Fibroblast of peridontal ligament (primary cell): ENCODE results near the gene HELT.

Experiments used
- DNase-seq: peaks from one replicate; pipeline ENCODE4 v3.0.0-alpha.2; 2010; ENCODE audit errors: extremely low read depth

The HELT gene

DNA sequence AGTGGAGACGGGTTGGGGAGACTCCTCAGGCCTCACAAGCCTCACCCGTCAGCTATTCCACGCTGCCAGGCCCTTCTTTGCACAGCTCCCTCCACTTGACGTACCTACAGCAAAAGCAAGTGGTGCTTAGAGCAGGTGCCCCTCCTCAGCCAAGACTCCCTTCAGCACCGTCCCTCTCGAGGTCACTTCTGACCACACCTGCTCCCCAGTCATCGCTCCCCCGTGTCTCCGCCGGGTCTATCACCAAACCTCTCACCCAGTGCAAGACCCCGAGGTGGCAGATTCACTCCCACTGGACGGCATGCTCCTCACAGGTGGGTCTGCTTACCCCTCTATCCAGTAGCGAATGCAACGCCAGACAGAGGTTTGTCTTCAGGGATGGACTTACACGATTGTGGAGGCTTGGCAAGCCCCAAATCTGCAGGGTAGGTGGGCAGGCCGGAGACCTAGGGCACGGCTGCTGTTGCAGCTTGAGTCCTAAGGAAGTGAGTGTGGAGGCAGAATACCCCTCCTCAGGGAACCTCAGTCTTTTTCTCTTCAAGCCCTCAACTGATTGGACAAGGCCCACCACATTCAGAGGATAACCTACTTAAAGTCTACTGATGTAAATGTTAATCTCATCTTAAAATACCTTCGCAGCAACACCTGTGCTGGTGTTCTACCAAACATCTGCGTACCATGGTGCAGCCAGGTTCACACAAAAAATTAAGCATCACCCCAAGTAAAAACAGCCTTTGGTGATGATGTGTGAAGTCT, 14.5 kb upstream of the HELT start:
- no peak for DNase-seq

GRCh38 chr4:185004562-185005218, 13.6 kb upstream of the HELT start:
- no peak for DNase-seq

DNA sequence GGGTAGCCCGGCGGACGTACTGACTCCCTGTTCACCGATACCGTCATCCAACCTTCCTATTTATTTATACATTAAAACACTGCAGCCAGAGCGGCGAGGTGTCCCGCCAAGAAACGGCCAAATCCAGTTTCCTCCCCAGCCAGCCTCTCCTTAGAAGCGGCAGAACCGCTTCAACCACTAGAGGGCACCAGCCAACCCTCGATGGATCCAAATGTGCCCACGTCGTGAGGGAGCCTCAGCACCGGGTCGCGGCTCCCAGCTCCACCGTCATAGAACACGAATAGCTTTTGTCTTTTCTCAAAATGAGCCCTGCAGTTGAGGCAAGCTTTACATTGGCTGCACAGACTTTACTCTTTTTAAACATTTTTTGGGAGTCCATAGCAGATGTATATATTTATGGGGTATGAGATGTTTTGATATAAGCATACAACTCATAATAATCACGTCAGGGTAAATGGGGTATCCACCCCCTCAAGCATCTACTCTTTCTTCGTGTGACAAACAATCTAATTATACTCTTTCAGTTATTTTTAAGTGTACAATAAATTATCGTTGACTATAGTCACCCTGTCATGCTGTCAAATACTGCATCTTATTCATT, 13.0 kb upstream of the HELT start:
- peak; percentile 73 for DNase-seq

DNA sequence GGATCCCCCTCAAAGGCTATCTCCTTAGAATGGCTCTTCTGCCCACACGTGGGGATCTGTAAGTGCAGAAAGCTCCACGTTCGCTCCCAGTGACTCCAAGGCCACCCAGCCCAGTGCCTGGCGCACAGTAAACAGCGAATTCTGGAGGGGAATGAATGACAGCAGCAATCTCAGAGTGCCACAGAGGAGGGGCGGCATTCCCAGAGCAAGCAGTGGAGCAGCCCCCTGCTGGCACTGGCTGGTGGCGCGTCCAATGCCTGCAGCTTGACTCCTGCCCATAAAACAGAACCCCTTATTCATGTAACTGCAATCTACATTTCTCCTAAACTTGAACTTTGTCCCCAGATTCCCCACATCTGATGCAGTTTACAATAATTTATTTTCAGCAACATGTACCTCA, 6.9 kb upstream of the HELT start:
- DNase-seq: no peak

- no peak for DNase-seq
Measured at GRCh38 chr4:185013417-185014125, 4.7 kb upstream of the HELT start.

GRCh38 chr4:185015108-185015507, 3.2 kb upstream of the HELT start:
- DNase-seq: no peak

- no peak for DNase-seq
Measured at GRCh38 chr4:185016101-185016940, 2.0 kb upstream of the HELT start.

DNA sequence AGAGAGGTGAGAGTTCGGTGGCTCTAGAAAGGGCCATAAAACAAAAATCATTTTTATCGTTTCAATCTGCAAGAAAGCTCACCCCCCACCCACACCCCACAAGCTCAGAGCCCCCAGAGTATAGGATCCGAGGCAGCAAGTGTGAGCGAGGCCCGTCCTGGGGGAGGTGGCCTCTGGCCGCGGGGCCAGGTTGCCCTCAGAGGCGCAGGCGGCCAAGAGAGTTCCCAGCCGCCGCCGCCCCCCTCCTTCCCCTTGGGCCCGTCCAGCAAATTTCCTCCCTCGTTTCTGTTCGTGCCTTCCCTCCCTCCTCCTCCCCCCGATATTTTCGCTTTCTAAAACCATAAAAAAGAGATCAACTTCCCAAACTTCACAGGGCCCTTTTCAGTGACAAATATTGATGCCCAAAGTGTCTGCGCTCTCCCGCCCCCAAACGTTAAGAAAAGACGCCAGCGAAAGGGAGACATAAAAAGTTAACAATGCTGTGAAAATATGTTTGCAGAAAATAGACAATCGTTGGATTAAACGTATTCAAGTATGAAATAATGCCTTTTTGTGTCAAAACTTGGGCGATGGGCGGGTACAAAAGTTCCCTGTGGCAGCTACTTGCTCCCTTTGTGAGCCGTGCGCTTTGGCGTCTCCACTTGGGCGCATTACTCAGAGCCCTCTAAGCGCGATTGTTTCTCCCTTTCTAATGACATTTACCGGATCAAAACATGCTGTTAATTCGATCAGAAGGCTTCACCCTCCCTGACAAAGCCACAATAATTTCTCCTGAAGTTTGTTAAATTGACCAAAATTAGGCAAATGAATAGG, 1.1 kb upstream of the HELT start:
- peak; percentile 40 for DNase-seq

DNA sequence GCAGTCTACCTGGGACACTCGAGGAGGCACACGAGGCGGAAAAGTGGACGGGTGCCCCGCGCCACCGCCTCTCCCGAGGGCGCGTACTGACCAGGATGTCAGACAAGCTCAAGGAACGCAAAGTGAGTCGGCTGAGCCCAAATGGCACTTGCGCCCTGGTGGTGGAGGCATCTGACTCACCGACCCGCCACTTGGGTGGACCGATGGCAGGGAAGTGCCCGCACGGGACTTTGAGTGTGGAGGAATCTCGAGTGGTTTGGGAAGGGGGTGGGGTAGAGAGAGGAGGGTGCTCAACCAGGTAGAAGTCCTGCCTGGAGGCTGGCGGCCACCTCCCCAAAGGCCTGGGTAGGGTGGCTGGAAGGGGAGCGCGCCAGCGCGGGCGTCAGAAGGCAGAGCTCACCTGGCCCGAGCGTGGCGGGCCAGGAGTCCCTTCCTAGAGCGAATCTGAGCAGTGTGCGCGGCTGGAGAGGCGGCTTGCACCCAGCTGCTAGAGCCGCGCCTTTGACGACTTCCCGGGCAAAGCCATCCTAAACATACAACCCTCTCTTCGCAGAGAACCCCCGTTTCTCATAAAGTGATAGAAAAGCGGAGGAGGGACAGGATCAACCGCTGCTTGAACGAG, 655 bp downstream of the HELT start:
- DNase-seq: no peak

GRCh38 chr4:185019456-185020292, 1.4 kb downstream of the HELT start:
- no peak for DNase-seq

DNA sequence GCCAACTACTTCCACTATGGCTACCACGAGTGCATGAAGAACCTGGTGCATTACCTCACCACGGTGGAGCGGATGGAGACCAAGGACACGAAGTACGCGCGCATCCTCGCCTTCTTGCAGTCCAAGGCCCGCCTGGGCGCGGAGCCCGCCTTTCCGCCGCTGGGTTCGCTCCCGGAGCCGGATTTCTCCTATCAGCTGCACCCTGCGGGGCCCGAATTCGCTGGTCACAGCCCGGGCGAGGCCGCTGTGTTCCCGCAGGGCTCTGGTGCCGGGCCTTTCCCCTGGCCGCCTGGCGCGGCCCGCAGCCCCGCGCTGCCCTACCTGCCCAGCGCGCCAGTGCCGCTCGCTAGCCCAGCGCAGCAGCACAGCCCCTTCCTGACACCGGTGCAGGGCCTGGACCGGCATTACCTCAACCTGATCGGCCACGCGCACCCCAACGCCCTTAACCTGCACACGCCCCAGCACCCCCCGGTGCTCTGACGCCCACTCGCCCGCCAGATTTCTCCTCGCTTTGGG, 2.1 kb downstream of the HELT start:
- DNase-seq: no peak

DNA sequence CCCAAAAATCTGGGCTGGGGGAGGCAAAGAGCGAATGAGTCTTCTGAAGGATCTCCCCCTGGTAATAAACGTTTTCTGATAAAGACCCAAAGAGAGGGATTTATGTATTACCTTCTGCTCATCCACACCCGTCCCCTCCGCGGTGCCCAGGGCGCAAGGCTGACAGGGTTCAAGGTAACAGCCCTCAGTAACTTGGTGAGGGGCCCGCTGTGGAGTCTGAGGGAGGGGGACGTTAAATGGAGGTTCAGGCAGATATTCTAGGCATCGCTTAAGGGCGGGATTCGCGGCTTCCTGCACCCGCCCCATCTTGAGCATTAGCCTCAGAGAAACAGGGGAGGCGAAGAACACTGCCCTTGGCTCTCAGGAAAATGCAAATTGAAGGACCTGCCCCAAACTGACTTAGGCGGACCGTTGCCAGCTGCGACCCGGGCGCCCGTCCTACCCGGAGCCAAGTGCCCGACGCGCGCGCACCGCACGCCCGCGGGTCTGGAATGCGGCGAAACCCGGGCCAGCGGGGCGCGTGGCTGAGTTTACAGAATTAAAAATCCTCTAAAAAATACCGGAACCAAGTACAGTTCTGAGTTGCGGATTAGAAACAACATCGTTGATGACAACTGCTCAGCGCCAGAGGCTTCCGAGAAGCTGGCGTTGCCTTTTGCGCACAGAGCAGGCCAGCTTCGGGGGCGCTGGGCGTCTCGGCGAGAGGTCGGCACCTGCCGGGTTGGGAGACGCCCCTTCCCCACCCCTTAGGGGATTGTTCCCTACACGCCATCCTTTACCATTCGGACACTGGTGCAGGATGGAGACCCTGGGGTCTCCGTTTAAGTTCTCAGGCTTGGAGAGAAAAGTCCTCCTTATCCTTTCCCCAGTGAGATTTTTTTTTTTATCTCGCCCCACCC, 2.8 kb downstream of the HELT start:
- DNase-seq: no peak

- DNase-seq: no peak
Measured at GRCh38 chr4:185023471-185023870, 5.2 kb downstream of the HELT start.

DNA sequence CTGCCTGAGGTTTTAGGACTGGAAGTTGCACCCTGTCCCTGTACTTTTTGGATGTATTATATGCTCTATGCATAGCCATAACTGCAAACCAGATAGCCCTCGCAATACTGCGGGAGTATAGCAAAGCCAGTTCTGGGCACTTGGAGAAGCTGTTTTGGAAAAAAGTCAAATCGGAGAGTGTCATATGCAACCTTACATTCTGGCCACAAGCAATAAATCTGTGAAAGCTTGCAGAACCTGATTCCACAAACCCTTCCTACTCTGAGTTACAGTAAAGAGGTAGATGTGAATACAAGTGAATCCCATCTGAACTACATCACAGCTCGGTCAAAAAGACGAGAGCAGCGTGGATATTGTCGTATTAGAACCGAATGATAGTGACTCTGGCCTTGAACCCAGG, 10.3 kb downstream of the HELT start:
- DNase-seq: no peak

GRCh38 chr4:185031611-185032010, 13.3 kb downstream of the HELT start:
- DNase-seq: no peak

DNA sequence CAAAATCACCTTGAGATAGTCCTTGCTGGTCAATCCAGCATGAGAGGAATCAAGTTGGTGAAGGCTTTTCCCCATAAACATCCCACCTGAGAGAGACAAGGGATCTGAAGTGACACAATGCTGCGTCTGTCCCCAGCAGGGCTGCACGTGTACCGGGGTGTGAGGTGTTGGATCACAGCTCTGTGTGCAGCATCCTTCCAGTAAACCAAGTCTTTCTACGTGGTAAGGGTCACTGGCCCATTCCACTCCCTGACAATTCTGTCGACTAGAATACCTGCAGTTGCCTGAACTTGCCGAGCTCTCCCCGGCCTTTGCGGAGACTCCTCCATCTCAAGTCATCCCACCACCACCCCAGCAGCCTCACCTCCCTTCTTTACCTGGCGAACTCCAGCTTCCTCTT, 14.8 kb downstream of the HELT start:
- DNase-seq: no peak

DNA sequence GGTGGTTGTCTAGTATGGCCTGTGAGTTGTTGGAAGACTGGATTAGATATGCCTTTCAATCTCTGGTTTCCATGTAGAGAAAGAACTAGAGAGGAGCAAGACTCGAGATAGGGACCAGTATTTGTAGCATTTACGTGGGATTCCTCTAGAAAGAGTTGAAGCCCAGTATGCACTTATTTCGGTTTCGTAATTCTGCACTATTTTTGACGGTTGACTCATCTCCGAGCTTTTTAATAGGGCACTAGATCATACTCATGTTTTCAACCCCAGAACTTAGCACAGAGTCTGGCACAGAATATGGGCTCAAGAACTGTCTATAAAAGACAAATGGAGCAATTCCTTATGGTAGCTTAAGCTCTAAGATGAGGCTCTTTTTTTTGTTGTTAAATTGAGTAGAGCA, 15.7 kb downstream of the HELT start:
- DNase-seq: no peak

- DNase-seq: no peak
Measured at GRCh38 chr4:185035284-185035683, 17.0 kb downstream of the HELT start.
